HepG2 (cell line): Measurements from ENCODE around the gene TMEM139. TPM values are rescaled to one million over a fixed set of nuclear protein-coding genes. Genes with fewer than 3 reads are reported as not detected.

ENCODE experiments used
- DNMT3B ChIP-seq: conservative IDR thresholded peaks from 2 replicates; pipeline ENCODE4 v1.6.1; 2016; ENCODE audit warnings: missing biosample characterization, control low read depth
- HMG20A ChIP-seq: IDR thresholded peaks from 2 replicates; pipeline ENCODE4 v1.6.1; 2016; ENCODE audit warnings: borderline replicate concordance
- KAT8 ChIP-seq: IDR thresholded peaks from 2 replicates; pipeline ENCODE4 v1.6.1; 2016; ENCODE audit warnings: missing genetic modification reagents, missing compliant biosample characterization
- KDM6A ChIP-seq: IDR thresholded peaks from 2 replicates; pipeline ENCODE4 v1.6.1; 2016; ENCODE audit warnings: low read depth
- KLF12 ChIP-seq: sonication (generic); formaldehyde crosslinking; IDR thresholded peaks from 2 replicates; pipeline ENCODE4 v1.4.0; 2020; ENCODE audit warnings: missing genetic modification reagents, borderline replicate concordance
- MAF1 ChIP-seq: sonication (generic); formaldehyde crosslinking; IDR thresholded peaks from 2 replicates; pipeline ENCODE4 v1.5.0; 2020; ENCODE audit warnings: missing genetic modification reagents, borderline replicate concordance
- MTA1 ChIP-seq: sonication (generic); formaldehyde crosslinking; IDR thresholded peaks from 2 replicates; pipeline ENCODE4 v1.4.0; 2020; ENCODE audit warnings: missing genetic modification reagents, mild to moderate bottlenecking, borderline replicate concordance
- MZF1 ChIP-seq: sonication (generic); formaldehyde crosslinking; IDR thresholded peaks from 2 replicates; pipeline ENCODE4 v1.8.1; 2023; ENCODE audit warnings: mild to moderate bottlenecking, missing genetic modification reagents, borderline replicate concordance
- NCOA2 ChIP-seq: sonication (generic); formaldehyde crosslinking; IDR thresholded peaks from 2 replicates; pipeline ENCODE4 v1.8.0; 2022; ENCODE audit warnings: inconsistent platforms
- PRPF4 ChIP-seq: fragments of 200-400 bp; formaldehyde crosslinking; IDR thresholded peaks from 2 replicates; pipeline ENCODE4 v1.6.1; 2016; ENCODE audit warnings: low read length, low read depth; ENCODE audit not compliant: poor library complexity, severe bottlenecking
- REXO4 ChIP-seq: sonication (generic); formaldehyde crosslinking; IDR thresholded peaks from 2 replicates; pipeline ENCODE4 v1.8.0; 2022; ENCODE audit warnings: missing genetic modification reagents, mild to moderate bottlenecking, borderline replicate concordance
- THAP11 ChIP-seq: IDR thresholded peaks from 2 replicates; pipeline ENCODE4 v1.6.1; 2016; ENCODE audit warnings: missing biosample characterization, missing genetic modification reagents
- XRCC5 ChIP-seq: fragments of 200-400 bp; formaldehyde crosslinking; optimal IDR thresholded peaks from 2 replicates; pipeline ENCODE3; 2017; ENCODE audit warnings: mild to moderate bottlenecking, low read length
- ZFP82 ChIP-seq: sonication (generic); formaldehyde crosslinking; IDR thresholded peaks from 2 replicates; pipeline ENCODE4 v1.5.1; 2020; ENCODE audit warnings: mild to moderate bottlenecking, missing genetic modification reagents, borderline replicate concordance
- ZNF207 ChIP-seq: fragments of 450-650 bp; IDR thresholded peaks from 2 replicates; pipeline ENCODE4 v1.6.1; 2016; ENCODE audit warnings: antibody characterized with exemption, borderline replicate concordance
- ZNF224 ChIP-seq: sonication (generic); formaldehyde crosslinking; IDR thresholded peaks from 2 replicates; pipeline ENCODE4 v1.5.0; 2020; ENCODE audit warnings: mild to moderate bottlenecking, missing genetic modification reagents
- ZNF280B ChIP-seq: sonication (generic); formaldehyde crosslinking; IDR thresholded peaks from 2 replicates; pipeline ENCODE4 v1.5.0; 2020; ENCODE audit warnings: missing genetic modification reagents, mild to moderate bottlenecking, borderline replicate concordance
- ZNF484 ChIP-seq: sonication (generic); formaldehyde crosslinking; IDR thresholded peaks from 2 replicates; pipeline ENCODE4 v1.5.1; 2020; ENCODE audit warnings: mild to moderate bottlenecking, low read depth, missing genetic modification reagents, borderline replicate concordance
- ZNF619 ChIP-seq: sonication (generic); formaldehyde crosslinking; IDR thresholded peaks from 2 replicates; pipeline ENCODE4 v1.4.0; 2020; ENCODE audit warnings: mild to moderate bottlenecking, missing genetic modification reagents
- ZNF713 ChIP-seq: sonication (generic); formaldehyde crosslinking; IDR thresholded peaks from 2 replicates; pipeline ENCODE4 v1.4.0; 2020; ENCODE audit warnings: mild to moderate bottlenecking, missing genetic modification reagents
- ZNF878 ChIP-seq: sonication (generic); formaldehyde crosslinking; IDR thresholded peaks from 2 replicates; pipeline ENCODE4 v1.8.1; 2023; ENCODE audit warnings: mild to moderate bottlenecking, missing genetic modification reagents, moderate library complexity
- polyA plus RNA-seq, 8 experiments: library from polyadenylated mRNA; depleted of rRNA in 3 of 8; stranded (reverse) in 7 of 8; unstranded in 1 of 8; fragments of >200 nt; fragmentation: Illumina TruSeq in 4 of 8; extraction: Trizol in 4 of 8; gene quantifications; 2 replicates each; pipeline versions ENCODE4 v1.2.1 to v1.2.3, GENCODE V29; 2011 to 2016; ENCODE audit warnings: low read depth in 4 of 8, missing spikeins in 1 of 8, mixed read lengths in 1 of 8; ENCODE audit not compliant: insufficient read depth in 1 of 8
- total RNA-seq, 5 experiments: library from RNA; depleted of rRNA; stranded (reverse); fragments of >200 nt; fragmentation: Illumina TruSeq; extraction: Trizol; gene quantifications; 2 replicates each; pipeline ENCODE4 v1.2.3, GENCODE V29; 2016; ENCODE audit warnings: low read depth in 1 of 5
- TF ChIP-seq, protein P1 (sequence below): sonication (generic); formaldehyde crosslinking; IDR thresholded peaks from 2 replicates; pipeline ENCODE4 v1.5.1; 2020; ENCODE audit warnings: mild to moderate bottlenecking, missing genetic modification reagents, borderline replicate concordance
- TF ChIP-seq, protein P2 (sequence below): sonication (generic); formaldehyde crosslinking; IDR thresholded peaks from 2 replicates; pipeline ENCODE4 v1.4.0; 2020; ENCODE audit warnings: missing genetic modification reagents
- TF ChIP-seq, protein P3 (sequence below): sonication (generic); formaldehyde crosslinking; IDR thresholded peaks from 2 replicates; pipeline ENCODE4 v1.9.0; 2021; ENCODE audit warnings: missing genetic modification reagents, borderline replicate concordance

Gene TMEM139
- total and polyA plus RNA-seq, 2 of the 13 experiments (the other 11 are each of a cell fraction or from before 2014, with no cell fraction given) = 7.9 to 14.0 TPM

DNA sequence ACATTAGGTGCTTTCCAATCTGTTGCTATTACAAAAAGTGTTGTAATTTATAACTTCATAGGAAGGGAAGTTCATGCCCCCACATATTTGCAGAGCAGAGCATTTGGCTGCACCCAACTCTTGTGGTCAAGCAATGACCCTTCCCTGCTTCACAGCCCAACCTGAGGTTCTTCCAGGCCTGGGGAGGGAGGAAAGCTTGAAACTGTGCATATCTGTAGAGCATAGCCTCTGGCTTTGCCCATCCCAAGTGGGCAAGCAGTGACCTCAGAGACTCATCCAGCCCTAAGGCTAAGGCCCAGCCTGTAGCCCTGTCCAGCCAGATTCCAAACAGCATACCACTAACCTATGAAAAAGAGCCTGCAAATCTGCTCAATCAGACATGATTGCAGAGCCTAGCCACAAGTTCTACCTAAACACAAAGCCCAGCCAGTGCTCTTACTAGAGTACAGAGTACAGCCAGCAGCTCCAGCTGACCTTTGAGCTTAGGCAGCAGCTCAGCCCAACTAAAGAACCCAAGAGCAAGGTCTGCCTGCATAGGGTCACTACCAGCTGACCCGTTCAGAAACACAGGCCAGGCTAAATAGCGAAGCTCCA lies 35.9 kb upstream of the TMEM139 start (continued):
- TF ChIP-seq ZNF484 (CRISPR knock-in tag) (no peak), KAT8 (CRISPR knock-in tag) (0 out of 2 replicates have a peak, but pooled peaks have one; percentile 26), XRCC5 (peak; percentile 43), THAP11 (CRISPR knock-in tag) (peak; percentile 32; the same call in 1 of the 2 replicates), KLF12 (CRISPR knock-in tag) (no peak), ZNF619 (CRISPR knock-in tag) (no peak), NCOA2 (CRISPR knock-in tag) (0 out of 2 replicates have a peak, but pooled peaks have one; percentile 36), MZF1 (CRISPR knock-in tag) (no peak), ZNF207 (no peak), ZNF713 (CRISPR knock-in tag) (no peak), ZNF224 (CRISPR knock-in tag) (no peak), MTA1 (CRISPR knock-in tag) (peak; percentile 30; the same call in 1 of the 2 replicates), HMG20A (peak; percentile 68), MAF1 (CRISPR knock-in tag) (no peak), REXO4 (no peak), PRPF4 (no peak), KDM6A (CRISPR knock-in tag) (0 out of 2 replicates have a peak, but pooled peaks have one; percentile 35), ZNF280B (CRISPR knock-in tag) (no peak), ZFP82 (CRISPR knock-in tag) (no peak), ZNF878 (CRISPR knock-in tag) (0 out of 2 replicates have a peak, but pooled peaks have one; percentile 61), DNMT3B (CRISPR knock-in tag) (no peak)
- TF ChIP-seq, protein P1, sequence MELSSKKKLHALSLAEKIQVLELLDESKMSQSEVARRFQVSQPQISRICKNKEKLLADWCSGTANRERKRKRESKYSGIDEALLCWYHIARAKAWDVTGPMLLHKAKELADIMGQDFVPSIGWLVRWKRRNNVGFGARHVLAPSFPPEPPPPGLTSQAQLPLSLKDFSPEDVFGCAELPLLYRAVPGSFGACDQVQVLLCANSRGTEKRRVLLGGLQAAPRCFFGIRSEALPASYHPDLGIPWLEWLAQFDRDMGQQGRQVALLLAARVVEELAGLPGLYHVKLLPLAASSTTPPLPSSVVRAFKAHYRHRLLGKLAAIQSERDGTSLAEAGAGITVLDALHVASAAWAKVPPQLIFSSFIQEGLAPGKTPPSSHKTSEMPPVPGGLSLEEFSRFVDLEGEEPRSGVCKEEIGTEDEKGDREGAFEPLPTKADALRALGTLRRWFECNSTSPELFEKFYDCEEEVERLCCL (CRISPR knock-in tag) = no peak
- TF ChIP-seq, protein P2, sequence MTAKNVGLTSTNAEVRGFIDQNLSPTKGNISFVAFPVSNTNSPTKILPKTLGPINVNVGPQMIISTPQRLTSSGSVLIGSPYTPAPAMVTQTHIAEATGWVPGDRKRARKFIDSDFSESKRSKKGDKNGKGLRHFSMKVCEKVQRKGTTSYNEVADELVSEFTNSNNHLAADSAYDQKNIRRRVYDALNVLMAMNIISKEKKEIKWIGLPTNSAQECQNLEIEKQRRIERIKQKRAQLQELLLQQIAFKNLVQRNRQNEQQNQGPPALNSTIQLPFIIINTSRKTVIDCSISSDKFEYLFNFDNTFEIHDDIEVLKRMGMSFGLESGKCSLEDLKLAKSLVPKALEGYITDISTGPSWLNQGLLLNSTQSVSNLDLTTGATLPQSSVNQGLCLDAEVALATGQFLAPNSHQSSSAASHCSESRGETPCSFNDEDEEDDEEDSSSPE (CRISPR knock-in tag) = no peak
- TF ChIP-seq, protein P3, sequence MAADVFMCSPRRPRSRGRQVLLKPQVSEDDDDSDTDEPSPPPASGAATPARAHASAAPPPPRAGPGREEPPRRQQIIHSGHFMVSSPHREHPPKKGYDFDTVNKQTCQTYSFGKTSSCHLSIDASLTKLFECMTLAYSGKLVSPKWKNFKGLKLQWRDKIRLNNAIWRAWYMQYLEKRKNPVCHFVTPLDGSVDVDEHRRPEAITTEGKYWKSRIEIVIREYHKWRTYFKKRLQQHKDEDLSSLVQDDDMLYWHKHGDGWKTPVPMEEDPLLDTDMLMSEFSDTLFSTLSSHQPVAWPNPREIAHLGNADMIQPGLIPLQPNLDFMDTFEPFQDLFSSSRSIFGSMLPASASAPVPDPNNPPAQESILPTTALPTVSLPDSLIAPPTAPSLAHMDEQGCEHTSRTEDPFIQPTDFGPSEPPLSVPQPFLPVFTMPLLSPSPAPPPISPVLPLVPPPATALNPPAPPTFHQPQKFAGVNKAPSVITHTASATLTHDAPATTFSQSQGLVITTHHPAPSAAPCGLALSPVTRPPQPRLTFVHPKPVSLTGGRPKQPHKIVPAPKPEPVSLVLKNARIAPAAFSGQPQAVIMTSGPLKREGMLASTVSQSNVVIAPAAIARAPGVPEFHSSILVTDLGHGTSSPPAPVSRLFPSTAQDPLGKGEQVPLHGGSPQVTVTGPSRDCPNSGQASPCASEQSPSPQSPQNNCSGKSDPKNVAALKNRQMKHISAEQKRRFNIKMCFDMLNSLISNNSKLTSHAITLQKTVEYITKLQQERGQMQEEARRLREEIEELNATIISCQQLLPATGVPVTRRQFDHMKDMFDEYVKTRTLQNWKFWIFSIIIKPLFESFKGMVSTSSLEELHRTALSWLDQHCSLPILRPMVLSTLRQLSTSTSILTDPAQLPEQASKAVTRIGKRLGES (CRISPR knock-in tag) = no peak
